Measurements from ENCODE around the gene PHF20.
"Not testable (repeated sequence)": the region's sequence is repeated elsewhere in the genome, so short reads cannot be mapped to it uniquely, and the experiment has no call there.

PHF20 gene

DNA sequence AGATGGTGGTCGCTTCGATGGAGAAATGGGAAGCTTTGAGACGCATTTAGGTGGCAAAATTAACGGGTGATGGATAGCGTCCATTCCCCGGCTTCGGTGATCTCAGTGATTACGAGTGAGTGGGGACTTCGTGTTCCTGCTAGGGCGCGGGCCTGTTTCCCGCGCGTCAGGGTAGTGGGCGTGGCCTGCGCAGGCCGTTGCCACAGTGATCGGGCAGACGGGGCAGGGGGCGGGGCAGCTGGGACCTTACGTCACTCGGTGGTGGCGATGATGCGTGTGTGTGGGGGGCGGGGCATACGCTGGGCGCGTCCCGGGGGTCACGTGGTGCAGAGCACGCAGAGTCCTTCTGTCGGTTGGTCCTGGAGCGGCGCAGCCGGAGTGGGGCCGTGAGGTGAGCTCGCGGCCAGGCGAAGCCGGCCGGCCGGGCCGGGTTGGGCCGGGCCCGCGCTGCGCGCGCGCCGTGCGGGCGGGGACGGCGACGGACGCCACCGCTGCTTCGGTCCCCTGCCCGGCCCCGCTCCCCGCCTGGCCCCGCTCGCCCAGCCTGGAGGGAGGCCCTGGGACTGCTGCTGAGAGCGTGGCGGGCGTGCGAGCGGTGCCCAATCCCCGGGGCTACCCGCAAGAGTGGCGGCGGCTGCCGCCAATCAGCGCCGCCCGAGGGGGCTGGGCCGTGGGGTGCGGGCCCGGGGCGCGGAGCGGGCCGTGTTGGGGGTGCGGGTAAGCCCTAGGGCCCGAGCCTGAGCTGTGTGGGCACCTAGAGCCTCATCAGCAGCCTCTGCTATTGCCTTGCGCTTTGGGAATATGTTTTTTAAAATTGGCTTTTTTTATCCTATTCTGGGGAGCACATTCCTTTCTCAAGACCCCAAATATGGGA lies at the start of gene PHF20:
Gene PHF20 (plus strand): TSS at position 327 of the 874 bp plus-strand sequence. CDS start 29,508 bp downstream, outside the sequence.
- peak; percentile 100 for DNase-seq (ENCODE audit: low read depth in 2 of 2)

DNA sequence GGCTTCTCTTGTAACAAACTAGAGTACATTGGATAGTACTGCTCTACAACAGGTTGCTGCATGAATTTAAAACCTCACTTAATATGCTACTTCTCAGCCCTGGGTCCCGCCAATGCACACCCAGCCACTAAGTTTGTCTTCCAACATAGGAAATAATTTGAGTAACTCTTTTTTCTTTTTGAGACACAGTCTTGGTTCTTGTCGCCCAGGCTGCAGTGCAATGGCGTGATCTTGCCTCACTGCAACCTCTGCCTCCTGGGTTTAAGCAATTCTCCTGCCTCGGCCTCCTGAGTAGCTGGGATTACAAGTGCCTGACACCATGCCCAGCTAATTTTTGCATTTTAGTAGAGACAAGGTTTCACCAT lies 48.6 kb upstream of the PHF20 start:
- DNase-seq (ENCODE audit: low read depth in 2 of 2), result not testable (repeated sequence)

DNA sequence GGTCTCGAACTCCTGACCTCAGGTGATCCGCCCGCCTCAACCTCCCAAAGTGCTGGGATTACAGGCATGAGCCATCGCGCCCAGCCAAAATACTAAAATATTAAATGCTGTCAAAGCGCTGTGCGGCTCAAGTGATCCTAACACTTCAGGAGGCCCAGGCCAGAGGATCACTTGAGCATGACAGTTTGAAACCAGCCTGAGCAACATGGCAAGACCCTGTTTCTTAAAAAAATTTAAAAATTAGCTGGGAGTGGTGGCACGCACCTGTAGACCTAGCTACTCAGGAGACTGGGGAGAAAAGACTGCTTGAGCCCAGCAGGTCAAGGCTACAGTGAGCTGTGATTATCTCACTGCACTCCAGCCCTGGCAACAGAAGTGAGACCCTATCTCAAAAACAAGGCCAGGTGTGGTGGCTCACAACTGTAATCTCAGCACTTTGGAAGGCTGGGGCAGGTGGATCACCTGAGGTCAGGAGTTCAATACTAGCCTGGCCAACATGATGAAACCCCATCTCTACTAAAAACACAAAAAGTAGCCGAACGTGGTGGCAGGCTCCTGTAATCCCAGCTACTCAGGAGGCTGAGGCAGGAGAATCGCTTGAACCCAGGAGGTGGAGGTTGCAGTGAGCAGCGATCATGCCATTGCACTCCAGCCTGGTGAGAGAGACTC lies 48.0 kb upstream of the PHF20 start:
- DNase-seq (ENCODE audit: low read depth in 2 of 2), result not testable (repeated sequence)

DNA sequence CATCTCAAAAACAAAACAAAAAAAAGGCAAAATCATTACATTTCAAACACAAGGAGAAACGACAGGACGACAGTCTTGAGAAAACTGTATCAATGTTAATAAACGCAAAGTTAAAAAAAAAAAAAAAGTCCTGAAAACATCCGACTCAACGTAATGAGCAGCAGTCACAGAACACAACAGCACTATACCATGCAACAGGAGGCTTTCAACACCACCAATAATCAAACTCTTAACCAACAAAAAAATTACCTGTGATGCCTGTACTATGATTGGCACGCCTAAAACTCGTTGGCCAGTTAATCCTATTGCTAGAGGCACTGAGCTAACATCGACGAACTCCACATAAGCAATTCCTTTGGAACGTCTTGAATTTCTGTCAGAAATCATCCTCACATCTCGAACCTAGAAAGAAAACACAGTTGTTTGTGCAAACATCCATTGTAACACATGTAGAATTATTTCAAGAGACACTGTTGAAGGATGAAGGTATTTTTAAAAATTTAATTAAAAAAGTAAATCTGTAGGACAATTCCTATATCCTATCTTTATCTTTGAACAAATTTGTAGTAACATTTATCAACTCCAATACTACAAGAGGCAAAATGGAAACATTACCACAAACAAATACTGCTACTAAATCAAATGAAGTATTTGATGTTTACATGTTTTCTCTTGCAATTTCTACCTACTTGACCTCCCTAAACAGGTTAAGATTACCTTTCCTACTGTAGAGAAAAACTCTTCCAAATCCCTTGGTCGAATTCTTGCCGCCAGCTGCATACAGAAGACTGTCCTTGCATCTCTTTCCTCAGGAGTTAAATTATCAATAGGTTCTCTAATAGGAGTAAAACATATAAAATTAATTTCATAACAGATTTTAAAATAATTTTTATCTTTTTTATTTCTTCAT lies 47.2 kb upstream of the PHF20 start:
- DNase-seq (ENCODE audit: low read depth in 2 of 2), result no peak

DNA sequence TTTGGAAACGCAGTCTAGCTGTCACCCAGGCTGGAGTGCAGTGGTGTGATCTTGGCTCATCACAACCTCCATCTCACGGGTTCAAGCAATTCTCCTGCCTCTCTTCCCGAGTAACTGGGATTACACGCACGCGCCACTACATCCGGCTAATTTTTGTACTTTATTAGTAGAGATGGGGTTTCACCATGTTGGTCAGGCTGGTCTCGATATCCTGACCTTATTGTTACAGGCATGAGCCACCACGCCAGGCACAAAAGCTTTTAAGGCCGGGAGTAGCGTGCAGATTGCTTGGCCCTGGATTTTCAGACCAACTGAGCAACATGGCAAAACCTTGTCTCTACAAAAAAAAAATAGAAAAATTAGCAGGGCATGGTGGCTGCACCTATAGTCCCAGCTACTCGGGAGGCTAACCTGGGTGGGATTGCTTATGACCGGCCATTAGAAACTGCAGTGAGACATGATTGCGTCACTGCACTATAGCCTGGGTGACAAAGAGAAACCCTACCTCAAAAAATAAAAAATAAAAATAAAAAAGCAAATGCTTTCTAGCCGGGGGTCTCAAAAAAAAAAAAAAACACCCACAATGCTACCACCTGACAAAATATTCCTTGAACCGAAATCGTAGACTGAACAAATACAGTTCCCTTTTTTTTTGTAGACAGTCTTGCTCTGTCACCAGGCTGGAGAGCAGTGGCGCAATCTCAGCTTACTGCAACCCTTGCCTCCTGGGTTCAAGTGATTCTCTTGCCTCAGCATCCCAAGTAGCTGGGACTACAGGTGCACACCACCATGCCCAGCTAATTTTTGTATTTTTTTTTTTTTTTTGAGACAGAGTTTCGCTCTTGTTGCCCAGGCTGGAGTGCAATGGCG lies 44.7 kb upstream of the PHF20 start:
- no peak for DNase-seq (ENCODE audit: low read depth in 2 of 2)

DNA sequence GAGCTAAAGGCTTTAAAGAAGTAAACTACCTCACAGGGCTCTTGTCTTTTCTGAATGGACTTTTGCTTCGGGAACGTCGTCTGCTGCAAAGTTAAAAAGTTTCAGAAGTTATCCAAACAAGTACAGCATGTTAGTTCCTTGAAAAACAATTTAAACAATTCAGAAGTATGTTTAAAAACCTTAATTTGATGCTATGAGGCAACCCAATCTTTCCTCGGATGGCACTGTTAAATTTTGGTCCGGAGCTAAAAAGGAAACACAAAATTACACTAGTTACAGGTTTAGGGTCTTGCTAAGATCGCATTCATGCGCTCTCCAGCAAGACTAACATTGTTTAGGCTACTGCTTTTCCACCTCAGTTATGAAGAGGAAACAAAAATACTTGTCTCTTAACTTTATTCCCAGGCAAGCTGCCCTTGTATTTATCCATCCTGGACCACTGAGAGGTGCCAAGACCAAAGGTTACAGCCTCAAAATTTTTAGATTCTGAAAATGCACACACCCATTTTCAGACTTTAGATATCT lies 42.5 kb upstream of the PHF20 start:
- no peak for DNase-seq (ENCODE audit: low read depth in 2 of 2)

DNA sequence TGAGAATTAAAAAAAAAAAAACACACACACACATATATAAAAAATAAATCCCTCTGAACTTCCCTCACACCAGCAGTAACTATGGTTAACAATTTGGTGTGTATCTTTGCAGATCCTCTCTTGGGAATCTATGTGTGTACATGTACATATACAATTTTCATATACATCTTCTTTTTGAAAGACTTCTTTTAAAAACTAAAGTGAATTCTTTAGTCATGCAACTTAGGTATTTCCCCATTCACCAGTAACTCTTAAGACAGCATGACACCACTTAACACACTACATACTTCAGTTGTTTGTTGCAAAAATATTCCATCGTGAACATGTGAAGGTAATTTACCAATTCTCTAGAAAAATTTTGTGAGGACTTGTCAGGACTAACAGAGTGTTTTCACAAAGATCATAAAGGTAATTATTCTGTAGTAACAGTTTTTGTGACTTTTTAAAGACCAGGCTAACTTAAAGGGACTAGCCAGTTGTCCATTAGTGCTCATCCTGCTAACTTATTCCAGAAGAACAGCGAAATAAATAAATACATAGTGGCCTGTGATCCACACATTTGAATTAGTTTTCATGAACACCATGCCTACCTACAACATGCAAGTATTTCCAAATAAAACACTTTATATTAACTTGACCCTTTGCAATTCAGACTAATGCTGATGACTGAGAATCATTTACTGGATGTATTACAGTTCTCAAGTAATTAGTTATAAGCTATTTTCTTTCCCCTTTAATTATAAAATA lies 41.8 kb upstream of the PHF20 start:
- no peak for DNase-seq (ENCODE audit: low read depth in 2 of 2)

DNA sequence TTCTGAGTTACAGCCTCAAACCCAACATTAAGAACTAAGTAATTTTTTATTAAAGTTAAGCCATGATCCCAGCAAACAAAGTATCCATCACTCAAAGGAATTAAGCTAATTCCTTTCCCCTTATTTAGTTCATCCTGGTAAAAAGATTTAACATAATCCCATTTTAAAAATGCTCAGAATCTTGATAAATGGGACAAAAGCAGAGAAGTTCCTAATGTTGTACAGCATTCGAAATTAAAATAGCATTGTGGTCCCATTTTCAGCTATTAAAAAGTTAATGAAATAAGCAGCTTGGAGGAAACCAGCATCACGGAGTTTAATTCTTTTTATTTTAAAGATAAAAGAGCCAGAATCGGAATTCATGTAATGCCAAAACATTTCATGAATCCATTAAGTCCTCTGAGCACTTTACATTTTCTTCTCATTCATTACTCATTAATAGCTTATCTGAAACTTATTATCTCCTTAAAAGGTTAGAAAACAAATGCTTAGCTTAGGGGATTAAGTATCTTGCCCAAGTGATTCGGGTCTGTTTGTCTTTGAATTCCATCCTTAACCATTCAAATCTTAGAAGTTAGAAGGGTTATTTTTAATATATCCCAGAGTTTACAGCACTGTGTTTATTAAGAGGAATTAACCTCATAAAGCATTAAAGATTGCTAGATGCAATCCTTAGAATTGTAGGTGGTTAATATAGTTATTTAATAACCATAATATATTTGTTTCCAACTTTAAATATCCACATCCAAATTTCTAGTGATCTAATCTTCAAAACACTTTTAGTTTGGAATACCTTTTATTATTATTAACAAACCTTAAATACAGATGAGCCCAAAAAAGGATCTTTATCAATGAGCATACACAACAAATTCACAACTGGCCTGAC lies 41.0 kb upstream of the PHF20 start:
- no peak for DNase-seq (ENCODE audit: low read depth in 2 of 2)

DNA sequence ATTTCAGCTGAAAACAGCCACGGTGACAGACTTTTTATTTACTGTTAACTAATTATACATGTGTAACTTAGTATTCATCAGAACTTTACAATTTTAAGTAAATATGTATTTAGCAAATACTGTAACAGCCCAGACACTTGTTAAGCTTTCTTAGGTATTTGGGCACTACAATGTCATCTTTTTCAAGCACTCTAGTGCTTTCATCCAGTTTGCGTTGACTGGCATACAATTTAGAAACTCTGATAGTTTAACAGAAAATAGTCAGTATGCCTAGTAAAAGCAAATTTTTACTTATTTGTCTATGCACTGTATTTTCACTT lies 40.4 kb upstream of the PHF20 start:
- no peak for DNase-seq (ENCODE audit: low read depth in 2 of 2)

DNA sequence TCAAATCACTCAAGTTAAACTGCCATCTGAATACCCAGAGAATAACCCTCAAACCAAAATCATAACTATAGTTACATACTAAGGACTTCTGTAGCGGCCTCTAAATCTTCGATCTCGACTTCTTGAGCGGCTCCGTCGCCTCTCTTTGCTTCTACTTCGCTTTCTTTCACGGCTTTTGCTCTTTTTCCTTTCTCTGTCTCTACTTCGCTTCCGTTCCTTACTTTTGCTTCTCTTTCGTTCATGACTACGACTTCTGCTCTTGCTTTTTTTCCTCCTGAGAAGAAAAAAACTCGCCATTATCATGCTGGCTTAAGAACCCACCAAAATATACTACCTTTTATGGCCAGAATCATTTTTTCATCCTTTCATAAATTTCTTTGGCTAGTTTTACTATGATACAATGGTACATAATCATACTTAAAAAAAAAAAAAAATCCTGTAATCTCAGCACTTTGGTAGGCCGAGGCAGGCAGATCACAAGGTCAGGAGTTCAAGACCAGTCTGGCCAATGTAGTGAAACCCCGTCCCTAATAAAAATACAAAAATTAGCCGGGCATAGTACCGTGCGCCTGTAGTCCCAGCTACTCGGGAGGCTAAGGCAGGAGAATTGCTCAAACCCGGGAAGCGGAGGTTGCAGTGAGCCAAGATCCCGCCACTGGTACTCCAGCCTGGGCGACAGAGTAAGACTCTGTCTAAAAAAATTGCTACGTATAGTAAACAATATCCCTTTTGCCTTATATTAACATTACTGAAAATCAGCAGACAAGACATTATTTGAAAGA lies 39.8 kb upstream of the PHF20 start:
- DNase-seq (ENCODE audit: low read depth in 2 of 2), result no peak

DNA sequence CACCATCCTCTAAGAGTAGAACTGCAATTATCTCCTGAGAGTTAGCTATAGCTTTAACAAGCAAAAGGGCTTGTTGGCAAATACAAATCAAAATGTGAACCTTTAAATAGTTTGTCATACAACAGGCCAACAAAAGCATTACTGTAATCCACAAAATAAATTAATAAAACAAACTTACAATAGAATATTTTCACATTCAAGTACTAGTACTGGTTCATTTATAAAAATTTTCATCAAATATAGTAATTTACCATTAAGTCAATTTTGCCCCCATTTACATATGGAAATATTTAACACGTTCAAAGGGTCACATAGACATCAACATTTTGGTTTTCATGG lies 39.2 kb upstream of the PHF20 start:
- no peak for DNase-seq (ENCODE audit: low read depth in 2 of 2)

DNA sequence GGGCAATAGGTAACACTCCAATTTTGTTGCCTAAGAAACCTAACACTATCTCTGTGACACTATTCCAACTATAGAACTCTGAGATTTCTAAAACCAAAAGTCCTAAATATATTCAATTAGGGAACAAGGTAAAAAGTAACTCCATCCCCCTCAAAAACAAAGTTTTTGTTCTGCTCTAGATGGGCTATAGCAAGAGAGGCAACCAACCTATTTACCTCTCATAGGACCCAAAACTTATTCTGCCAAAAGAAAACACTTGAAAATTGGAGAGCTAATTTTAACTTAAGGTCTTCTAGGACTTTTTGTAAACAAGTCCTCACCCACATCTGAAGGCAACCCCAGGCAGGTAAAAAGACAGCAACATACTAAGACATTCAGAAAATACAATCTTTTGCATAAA lies 37.4 kb upstream of the PHF20 start:
- no peak for DNase-seq (ENCODE audit: low read depth in 2 of 2)

DNA sequence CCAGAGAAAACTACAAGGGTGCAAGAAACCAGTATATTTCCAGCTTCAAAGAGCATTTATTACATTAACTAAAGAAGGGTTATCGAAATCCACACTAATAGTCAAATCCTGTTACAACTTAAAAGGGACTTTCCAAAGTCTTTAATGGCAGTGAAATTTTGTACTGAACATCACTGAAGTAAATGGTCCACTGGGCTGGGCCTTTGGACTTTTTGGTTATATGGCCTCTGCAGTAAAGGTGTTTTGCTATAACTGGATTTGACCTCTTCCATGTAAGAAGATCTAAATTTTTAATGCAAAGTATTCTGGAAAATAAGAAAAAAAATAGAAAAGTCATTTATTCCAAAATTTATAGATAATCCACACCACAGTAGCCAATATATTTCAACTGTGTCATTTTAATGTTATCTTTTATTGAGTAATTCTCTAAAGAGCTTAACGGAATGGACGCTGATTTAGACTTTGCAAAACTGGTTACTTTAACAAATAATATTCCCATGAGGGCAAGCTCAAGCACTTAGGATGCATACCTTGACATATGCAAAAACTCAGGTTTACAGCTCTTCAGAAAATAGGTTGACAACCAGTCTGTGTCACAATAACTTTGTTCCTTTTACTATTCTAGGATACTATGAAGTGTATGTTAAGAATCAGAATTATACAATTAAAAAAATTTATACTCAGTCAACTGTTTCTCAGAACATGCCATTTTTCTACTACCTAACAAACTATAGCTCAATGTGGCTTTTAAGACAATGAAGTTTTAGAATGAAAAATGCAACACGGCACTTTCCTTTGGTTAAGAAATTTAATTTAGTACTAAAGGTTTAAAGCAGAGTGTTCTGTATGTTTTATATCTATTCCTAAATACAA lies 36.8 kb upstream of the PHF20 start:
- no peak for DNase-seq (ENCODE audit: low read depth in 2 of 2)

DNA sequence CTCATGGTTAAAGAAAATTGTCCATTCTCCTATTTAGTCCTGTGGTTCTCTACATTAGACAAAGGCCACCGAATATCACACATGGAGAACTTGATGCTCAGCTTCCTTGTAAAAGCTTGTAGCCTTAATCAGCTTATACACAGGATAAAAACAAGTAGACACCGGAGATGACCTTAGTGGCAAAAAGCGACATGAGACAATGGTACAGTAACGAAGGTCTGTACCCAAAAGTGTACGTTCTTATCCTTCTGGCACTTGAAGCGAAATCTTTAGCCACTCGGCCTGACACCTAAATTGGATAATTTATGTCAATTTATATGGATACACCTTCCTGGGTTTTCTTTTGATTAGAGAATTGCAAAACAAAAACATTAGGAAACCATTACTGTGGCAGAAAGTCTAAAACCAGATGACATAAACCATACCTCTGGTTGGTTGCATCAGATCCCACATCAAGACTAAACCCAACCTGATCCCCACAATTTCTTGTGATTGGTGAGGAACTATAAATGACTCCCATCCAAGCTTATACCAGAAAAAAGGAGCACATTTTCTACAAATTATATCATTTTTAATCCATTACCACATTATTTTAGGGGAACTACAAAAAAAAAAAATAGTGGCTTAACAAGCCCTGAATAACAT lies 35.9 kb upstream of the PHF20 start:
- no peak for DNase-seq (ENCODE audit: low read depth in 2 of 2)

DNA sequence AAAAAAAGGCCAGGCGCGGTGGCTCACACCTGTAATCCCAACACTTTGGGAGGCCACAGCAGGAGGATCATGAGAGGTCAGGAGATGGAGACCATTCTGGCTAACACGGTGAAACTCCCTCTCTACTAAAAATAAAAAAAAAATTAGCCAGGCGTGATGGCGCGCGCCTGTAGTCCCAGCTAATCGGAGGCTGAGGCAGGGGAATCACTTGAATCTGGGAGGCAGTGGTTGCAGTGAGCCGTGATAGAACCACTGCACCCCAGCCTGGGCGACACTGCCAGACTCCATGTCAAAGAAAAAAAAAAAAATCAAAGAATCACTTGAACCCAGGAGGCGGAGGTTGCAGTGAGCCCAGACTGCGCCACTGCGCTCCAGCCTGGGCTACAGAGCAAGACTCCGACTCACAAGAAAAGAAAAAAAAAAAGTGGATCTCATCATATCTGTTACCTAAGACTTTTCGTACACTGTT lies 33.9 kb upstream of the PHF20 start:
- no peak for DNase-seq (ENCODE audit: low read depth in 2 of 2)

DNA sequence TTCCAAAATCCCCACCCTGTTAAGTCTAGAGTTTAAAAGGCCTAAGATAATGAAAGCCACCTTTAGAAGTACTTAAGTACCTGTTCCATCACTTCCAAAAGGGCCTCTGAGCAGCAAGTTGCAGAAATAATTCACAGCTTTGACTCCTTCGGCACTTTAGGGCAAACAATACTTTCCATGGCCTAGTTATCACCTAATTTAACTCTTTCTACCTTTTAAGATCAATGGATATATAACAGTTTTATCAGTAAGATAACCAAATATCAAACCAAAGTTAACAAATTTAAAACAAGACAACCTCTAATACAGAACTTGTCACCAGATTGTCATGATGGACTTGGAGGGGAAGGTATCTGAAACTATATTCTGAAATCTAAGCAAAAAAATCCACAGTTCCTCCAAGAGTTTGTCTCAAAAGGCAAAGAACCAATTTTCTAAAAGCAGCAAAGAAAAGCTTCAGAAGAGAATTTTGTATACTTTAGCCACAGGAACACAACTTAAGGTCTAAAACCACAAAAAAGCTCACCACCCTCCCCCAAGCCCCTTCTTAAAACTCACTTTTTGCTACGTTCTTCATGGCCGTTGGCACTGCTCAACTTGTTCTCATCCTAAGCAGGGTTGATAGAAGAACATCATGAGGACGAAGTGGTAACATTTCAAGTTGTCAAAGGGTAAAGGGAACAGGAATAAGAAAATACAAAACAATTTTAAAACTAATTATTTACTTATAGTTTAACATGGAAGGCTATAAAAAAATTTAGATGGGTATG lies 33.2 kb upstream of the PHF20 start:
- DNase-seq (ENCODE audit: low read depth in 2 of 2), result no peak

Measured in stimulated activated CD8-positive, alpha-beta memory T cell treated with anti-CD3 and anti-CD28 coated beads, Interleukin-2, amount 100 ng/mL, for 48 hours (primary cell).